Measurements from ENCODE around the gene CDC37. TPM values are rescaled to one million over a fixed set of nuclear protein-coding genes. Genes with fewer than 3 reads are reported as not detected.

The CDC37 gene
- total and polyA plus RNA-seq, 4 donors: 110 to 294 (median 189) TPM

GRCh38 chr19:10356431-10356830, 46.9 kb downstream of the CDC37 start:
- Histone ChIP-seq H3K9me3 (ENCODE audit: control insufficient read depth in 4 of 4, insufficient read depth in 3 of 4, low read length in 3 of 4) (peaks cover 0 to 3% (median 0%) of the 10 kb centered on the region in 4 donors), H3K4me1 (ENCODE audit: control insufficient read depth in 5 of 5, insufficient read depth in 5 of 5, low read length in 5 of 5) (peaks cover 0 to 12% (median 0%) of the 10 kb centered on the region in 5 donors), H3K36me3 (ENCODE audit: control insufficient read depth in 4 of 4, insufficient read depth in 4 of 4, low read length in 4 of 4) (peaks cover 2 to 65% (median 29%) of the 10 kb centered on the region in 4 donors), H3K9ac (ENCODE audit: insufficient read depth in 1 of 2, low read length in 2 of 2) (no peak overlapping the region), H3K27ac (ENCODE audit: low read depth in 1 of 2, low read length in 1 of 2) (no peak overlapping the region), H3K4me3 (no peak overlapping the region), H3K27me3 (ENCODE audit: control insufficient read depth in 3 of 3, insufficient read depth in 3 of 3, low read length in 2 of 3) (no peaks in the 10 kb centered on the region)
- TF ChIP-seq, protein P1, sequence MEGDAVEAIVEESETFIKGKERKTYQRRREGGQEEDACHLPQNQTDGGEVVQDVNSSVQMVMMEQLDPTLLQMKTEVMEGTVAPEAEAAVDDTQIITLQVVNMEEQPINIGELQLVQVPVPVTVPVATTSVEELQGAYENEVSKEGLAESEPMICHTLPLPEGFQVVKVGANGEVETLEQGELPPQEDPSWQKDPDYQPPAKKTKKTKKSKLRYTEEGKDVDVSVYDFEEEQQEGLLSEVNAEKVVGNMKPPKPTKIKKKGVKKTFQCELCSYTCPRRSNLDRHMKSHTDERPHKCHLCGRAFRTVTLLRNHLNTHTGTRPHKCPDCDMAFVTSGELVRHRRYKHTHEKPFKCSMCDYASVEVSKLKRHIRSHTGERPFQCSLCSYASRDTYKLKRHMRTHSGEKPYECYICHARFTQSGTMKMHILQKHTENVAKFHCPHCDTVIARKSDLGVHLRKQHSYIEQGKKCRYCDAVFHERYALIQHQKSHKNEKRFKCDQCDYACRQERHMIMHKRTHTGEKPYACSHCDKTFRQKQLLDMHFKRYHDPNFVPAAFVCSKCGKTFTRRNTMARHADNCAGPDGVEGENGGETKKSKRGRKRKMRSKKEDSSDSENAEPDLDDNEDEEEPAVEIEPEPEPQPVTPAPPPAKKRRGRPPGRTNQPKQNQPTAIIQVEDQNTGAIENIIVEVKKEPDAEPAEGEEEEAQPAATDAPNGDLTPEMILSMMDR (IDR thresholded peaks at IDR 0.05; ENCODE audit: control extremely low read depth, extremely low read depth): no peak
- DNase-seq (no peak), ATAC-seq (ENCODE audit: insufficient read depth, low FRiP score) (no peak)
- WGBS, 2 donors: 92 to 97% methylated on average over 12 of the region's 12 CpGs

- TF ChIP-seq, protein P1 (IDR thresholded peaks at IDR 0.05; ENCODE audit: control extremely low read depth, extremely low read depth): no peak
- peaks cover 0 to 56% (median 26%) of the 10 kb centered on the region in 4 donors for H3K36me3 ChIP-seq (ENCODE audit: control insufficient read depth in 4 of 4, insufficient read depth in 4 of 4, low read length in 4 of 4)
Observed at GRCh38 chr19:10353793-10354391, 49.5 kb downstream of the CDC37 start.

DNA sequence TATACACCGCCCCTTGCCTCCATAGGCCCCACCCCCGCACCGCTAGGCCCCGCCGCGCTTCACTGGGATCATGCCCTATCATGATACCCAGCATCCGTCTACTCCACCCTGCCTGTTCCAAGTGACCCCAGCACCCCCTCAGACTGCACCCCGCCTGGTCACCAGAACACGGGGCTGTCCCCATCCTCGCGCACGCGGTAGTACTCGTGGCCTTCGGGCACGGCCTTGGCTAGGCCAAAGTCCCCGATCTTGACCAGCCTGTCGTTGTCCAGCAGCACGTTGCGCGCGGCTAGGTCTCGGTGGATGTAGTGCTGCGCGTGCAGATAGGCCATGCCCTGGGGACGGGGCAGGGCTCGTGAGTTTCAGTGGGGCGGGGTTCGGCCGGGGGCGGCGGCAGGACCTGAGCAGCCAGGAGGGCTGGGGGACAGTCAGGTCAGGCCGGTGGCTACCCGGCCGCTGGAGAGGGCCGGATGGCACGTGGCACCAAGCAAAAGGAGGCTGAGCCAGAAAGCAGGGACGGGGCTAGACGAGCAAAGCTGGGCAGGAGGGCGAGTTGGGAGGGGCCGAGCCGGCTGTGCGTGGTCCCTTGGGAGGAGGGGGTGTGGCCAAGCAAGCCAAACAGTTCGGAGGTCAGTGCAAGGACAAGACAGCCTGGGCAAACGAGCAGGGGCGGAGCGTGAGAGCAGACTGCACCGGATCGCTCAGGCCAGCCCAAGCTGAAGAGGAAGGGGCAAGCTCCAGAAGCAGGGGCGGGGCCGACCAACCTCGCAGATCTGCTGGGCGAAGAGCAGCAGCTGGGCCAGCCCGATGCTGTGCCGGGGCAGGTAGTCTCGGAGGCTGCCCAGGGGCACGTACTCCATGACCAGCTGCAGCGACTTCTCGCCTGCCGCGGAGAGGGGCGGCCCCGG, 50.3 kb downstream of the CDC37 start:
- H3K27me3 ChIP-seq (ENCODE audit: control insufficient read depth in 3 of 3, insufficient read depth in 3 of 3, low read length in 2 of 3): no peaks in the 10 kb centered on the region
- peaks cover 0 to 12% (median 0%) of the 10 kb centered on the region in 5 donors for H3K4me1 ChIP-seq (ENCODE audit: control insufficient read depth in 5 of 5, insufficient read depth in 5 of 5, low read length in 5 of 5)
- H3K9me3 ChIP-seq (ENCODE audit: control insufficient read depth in 4 of 4, insufficient read depth in 3 of 4, low read length in 3 of 4): peaks cover 0 to 3% (median 0%) of the 10 kb centered on the region in 4 donors
- TF ChIP-seq, protein P1 (IDR thresholded peaks at IDR 0.05; ENCODE audit: control extremely low read depth, extremely low read depth): no peak
- DNase-seq (peak; percentile 78 to 88 (median 80)), ATAC-seq (ENCODE audit: insufficient read depth, low FRiP score) (no peak)
- H3K36me3 ChIP-seq (ENCODE audit: control insufficient read depth in 4 of 4, insufficient read depth in 4 of 4, low read length in 4 of 4): peaks cover 0 to 51% (median 25%) of the 10 kb centered on the region in 4 donors
- H3K4me3 ChIP-seq: no peak overlapping the region
- H3K9ac ChIP-seq (ENCODE audit: insufficient read depth in 1 of 2, low read length in 2 of 2): no peak overlapping the region
- 82 to 90% methylated on average over 58 to 63 of the region's 63 CpGs for WGBS, 2 donors
- peak overlapping the region in 1 of 2 donors; percentile 54 for H3K27ac ChIP-seq (ENCODE audit: low read depth in 1 of 2, low read length in 1 of 2)

More at GRCh38 chr19:10353793-10354391, 49.5 kb downstream of the CDC37 start:
- ATAC-seq (ENCODE audit: insufficient read depth, low FRiP score) (no peak), DNase-seq (peak; percentile 59 to 78 (median 65))
- 90 to 93% methylated on average over 32 of the region's 32 CpGs for WGBS, 2 donors
- Histone ChIP-seq H3K4me1 (ENCODE audit: control insufficient read depth in 5 of 5, insufficient read depth in 5 of 5, low read length in 5 of 5) (peaks cover 0 to 12% (median 0%) of the 10 kb centered on the region in 5 donors), H3K27ac (ENCODE audit: low read depth in 1 of 2, low read length in 1 of 2) (peak overlapping the region in 1 of 2 donors; percentile 43), H3K27me3 (ENCODE audit: control insufficient read depth in 3 of 3, insufficient read depth in 3 of 3, low read length in 2 of 3) (no peaks in the 10 kb centered on the region), H3K9me3 (ENCODE audit: control insufficient read depth in 4 of 4, insufficient read depth in 3 of 4, low read length in 3 of 4) (peaks cover 0 to 3% (median 0%) of the 10 kb centered on the region in 4 donors), H3K4me3 (no peak overlapping the region), H3K9ac (ENCODE audit: insufficient read depth in 1 of 2, low read length in 2 of 2) (no peak overlapping the region)
